HG03135 (cell line): Measurements from ENCODE around the gene CGB2.
"Not testable (repeated sequence)": the region's sequence is repeated elsewhere in the genome, so short reads cannot be mapped to it uniquely, and the experiment has no call there.

Experiments used
- ATAC-seq: cut with Tn5 transposase; IDR thresholded peaks from one replicate; pipeline ENCODE4 v1.9.1; 2021; ENCODE audit warnings: mild to moderate bottlenecking, moderate library complexity; ENCODE audit not compliant: unreplicated experiment

Gene CGB2

GRCh38 chr19:49064768-49065611, 33.3 kb downstream of the CGB2 start, which contains the start of gene NTF4:
NTF4 (minus strand) TSS chr19:49064818; CDS start chr19:49061997, 2,821 bp downstream.
- no peak for ATAC-seq

GRCh38 chr19:49065905-49066512, 34.3 kb downstream of the CGB2 start:
- no peak for ATAC-seq

GRCh38 chr19:49067554-49067953, 35.9 kb downstream of the CGB2 start:
- no peak for ATAC-seq

DNA sequence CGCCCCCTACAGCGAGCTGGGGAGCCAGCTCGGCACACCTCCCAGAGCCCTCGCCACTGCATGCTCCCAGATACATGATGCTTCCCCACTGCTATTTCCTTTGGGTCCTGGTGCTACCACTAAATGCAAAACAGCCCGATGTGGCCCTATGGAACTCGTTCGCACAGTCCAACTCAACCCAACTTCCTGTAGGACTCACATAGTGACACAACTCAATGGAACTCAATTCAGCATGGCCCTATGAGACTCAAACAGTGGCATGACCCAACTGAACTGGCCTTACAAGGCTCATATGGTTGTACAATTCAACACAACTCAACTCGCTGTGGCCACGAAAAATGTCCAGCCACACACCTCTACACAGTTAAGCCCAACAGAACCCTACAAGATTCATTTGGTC, 37.3 kb downstream of the CGB2 start:
- ATAC-seq: no peak

GRCh38 chr19:49070416-49070815, 38.7 kb downstream of the CGB2 start:
- no peak for ATAC-seq

GRCh38 chr19:49071860-49072547, 40.3 kb downstream of the CGB2 start:
- ATAC-seq: no peak

GRCh38 chr19:49073514-49074378, 42.1 kb downstream of the CGB2 start:
- no peak for ATAC-seq

DNA sequence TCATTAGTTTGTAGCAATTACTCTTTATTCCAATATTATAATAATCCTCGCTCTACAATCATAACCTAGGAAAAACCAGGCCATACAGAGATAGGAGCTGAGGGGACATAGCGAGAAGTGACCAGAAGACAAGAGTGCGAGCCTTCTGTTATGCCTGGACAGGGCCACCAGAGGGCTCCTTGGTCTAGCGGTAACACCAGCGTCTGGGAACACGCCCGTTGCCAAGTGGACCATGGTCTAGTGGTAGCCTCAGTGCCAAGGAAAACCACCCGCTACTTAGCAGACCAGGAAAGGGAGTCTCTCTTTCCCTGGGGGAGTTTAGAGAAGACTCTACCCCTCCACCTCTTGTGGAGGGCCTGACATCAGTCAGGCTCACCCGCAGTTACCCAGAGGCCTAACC, 43.2 kb downstream of the CGB2 start:
- not testable (repeated sequence) for ATAC-seq

GRCh38 chr19:49080392-49080791, 48.7 kb downstream of the CGB2 start:
- ATAC-seq: no peak

DNA sequence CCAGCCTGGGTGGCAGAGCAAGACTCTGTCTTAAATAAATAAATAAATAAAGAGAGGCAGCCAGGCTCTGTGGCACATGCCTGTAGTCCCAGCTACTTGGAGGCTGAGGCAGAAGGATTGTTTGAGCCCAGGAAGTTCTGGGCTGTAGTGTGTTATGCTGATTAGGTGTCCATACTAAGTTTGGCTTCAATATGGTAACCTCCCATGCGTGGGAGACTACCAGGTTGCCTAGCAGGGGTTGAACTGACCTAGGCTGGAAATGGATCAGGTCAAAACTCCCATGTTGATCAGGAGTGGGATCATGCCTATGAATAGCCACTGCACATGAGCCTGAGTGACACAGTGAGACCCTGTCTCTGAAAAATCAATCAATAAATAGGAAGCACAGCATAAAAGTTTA, 49.6 kb downstream of the CGB2 start:
- ATAC-seq: no peak
